Measurements from ENCODE around the gene ITPR1.

ITPR1 gene

DNA sequence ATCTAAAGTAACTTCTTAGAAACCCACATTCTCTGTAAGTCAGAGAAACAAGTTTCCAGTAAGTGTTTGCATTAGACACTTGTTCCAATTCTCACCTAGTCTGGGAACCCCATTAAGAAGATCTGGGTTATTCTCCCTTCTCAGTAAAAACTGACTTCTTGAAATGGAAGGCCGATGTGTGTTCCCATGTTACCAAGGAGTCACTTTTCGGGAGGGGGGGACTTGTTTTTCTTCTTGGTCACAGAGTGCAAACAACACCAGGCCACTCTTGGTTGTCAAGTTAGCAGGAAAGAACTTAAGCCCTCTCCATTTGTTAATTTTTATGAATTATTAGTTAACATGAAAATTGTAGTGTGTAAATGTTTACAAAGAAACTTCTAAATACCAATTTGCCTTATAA lies 55.6 kb downstream of the ITPR1 start:
- H4K5ac ChIP-seq (ENCODE audit: low read length) = no peak overlapping the region
- WGBS (ENCODE audit: extremely low coverage, insufficient coverage, low lambda C conversion rate) = no CpG with 5 or more reads among the region's 2 CpGs

DNA sequence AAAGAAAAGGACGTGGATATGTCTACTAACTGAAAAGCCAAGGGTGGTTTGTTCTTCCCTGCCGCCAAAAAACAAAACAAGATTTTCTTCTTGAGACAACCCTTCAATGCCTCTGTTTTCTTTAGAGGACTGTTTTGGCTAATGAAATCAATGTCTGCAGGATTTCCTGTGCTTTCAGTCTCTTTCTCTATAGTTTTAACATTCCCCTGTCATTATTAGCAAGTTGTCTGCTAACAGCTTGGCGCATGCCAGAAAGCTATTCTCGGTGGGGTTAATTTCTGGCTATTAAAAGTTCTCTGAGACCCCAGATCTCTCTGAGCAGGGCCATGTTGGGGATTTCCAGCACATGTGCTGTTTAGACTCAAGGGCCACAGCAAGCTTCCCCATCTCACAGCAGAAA lies 56.7 kb downstream of the ITPR1 start:
- Histone ChIP-seq H2BK120ac (ENCODE audit: low read depth, low read length) (no peak overlapping the region), H3K56ac (ENCODE audit: low read length) (no peak overlapping the region), H2BK5ac (ENCODE audit: low read length) (no peak overlapping the region), H3K79me1 (ENCODE audit: low read length) (no peaks in the 10 kb centered on the region), H3K18ac (ENCODE audit: low read length) (no peak overlapping the region), H3K79me2 (ENCODE audit: control insufficient read depth, insufficient read depth, low read length) (no peaks in the 10 kb centered on the region), H3K4me3 (ENCODE audit: low read length) (no peak overlapping the region), H3K27me3 (ENCODE audit: insufficient read depth, low read length, poor library complexity) (no peaks in the 10 kb centered on the region), H3K4me1 (ENCODE audit: control insufficient read depth, low read depth, low read length) (no peaks in the 10 kb centered on the region), H4K8ac (ENCODE audit: low read depth, low read length) (peak overlapping the region; percentile 44), H4K5ac (ENCODE audit: low read length) (no peak overlapping the region), H3K4me2 (ENCODE audit: low read length) (no peak overlapping the region), H3K4ac (ENCODE audit: low read depth, low read length) (no peak overlapping the region), H2BK15ac (replicated peaks; ENCODE audit: low read depth) (peak overlapping the region; percentile 80), H3K9ac (ENCODE audit: low read length) (no peak overlapping the region), H3K23ac (ENCODE audit: low read length) (no peak overlapping the region), H2AK5ac (ENCODE audit: low read length) (no peak overlapping the region), H3K36me3 (ENCODE audit: control insufficient read depth, insufficient read depth, low read length) (no peaks in the 10 kb centered on the region), H3K27ac (ENCODE audit: low read depth, low read length) (peak overlapping the region; percentile 48)
- no peak for DNase-seq
- no CpG with 5 or more reads among the region's 4 CpGs for WGBS (ENCODE audit: extremely low coverage, insufficient coverage, low lambda C conversion rate)

More for the DNA sequence above, 55.6 kb downstream of the ITPR1 start:
- Histone ChIP-seq H3K27me3 (ENCODE audit: insufficient read depth, low read length, poor library complexity) (no peaks in the 10 kb centered on the region), H3K56ac (ENCODE audit: low read length) (no peak overlapping the region), H3K27ac (ENCODE audit: low read depth, low read length) (no peak overlapping the region), H3K23ac (ENCODE audit: low read length) (no peak overlapping the region), H2BK5ac (ENCODE audit: low read length) (no peak overlapping the region), H3K4me1 (ENCODE audit: control insufficient read depth, low read depth, low read length) (no peaks in the 10 kb centered on the region), H3K36me3 (ENCODE audit: control insufficient read depth, insufficient read depth, low read length) (no peaks in the 10 kb centered on the region), H3K79me2 (ENCODE audit: control insufficient read depth, insufficient read depth, low read length) (no peaks in the 10 kb centered on the region), H2BK120ac (ENCODE audit: low read depth, low read length) (peak overlapping the region; percentile 38), H2AK5ac (ENCODE audit: low read length) (no peak overlapping the region), H4K8ac (ENCODE audit: low read depth, low read length) (no peak overlapping the region), H3K4me3 (ENCODE audit: low read length) (no peak overlapping the region), H3K4ac (ENCODE audit: low read depth, low read length) (no peak overlapping the region), H3K79me1 (ENCODE audit: low read length) (no peaks in the 10 kb centered on the region), H3K18ac (ENCODE audit: low read length) (no peak overlapping the region), H3K9ac (ENCODE audit: low read length) (no peak overlapping the region), H2BK15ac (replicated peaks; ENCODE audit: low read depth) (no peak overlapping the region), H3K4me2 (ENCODE audit: low read length) (no peak overlapping the region)
- no peak for DNase-seq

DNA sequence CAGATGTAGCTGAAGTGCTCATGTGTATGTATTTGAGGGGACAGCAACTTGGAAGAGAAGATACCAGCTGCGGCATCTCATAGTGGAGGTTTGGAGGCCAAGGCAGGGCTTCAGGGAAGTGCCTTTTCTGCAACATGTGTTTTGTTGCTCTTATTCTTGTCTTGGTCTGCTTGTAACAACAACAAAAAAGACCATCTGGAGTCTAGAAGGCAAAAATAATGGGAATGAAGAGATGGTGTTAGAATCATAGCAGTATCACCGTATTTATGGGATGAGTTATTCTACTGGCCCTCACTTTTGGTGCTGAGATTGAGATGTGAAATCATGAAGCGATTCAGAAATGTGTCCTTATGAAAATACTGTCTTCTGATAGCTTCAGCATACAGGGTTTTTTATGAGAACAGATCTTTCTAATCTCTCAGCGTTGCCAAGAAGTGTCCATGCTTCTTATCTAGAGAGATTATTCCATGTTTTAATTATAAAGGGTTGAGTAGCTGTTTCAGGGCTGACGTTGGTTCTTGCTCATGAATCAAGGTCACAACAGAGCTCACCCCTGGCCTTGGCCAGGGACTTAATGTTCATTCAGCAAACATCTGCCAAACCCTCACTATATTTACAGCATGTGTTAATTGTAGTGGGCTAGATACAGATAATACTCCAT lies 58.0 kb downstream of the ITPR1 start:
- H3K4me2 ChIP-seq (ENCODE audit: low read length) = no peak overlapping the region
- H3K27me3 ChIP-seq (ENCODE audit: insufficient read depth, low read length, poor library complexity) = no peaks in the 10 kb centered on the region
- H3K4me1 ChIP-seq (ENCODE audit: control insufficient read depth, low read depth, low read length) = no peaks in the 10 kb centered on the region
- no peak overlapping the region for H2BK120ac ChIP-seq (ENCODE audit: low read depth, low read length)
- H3K79me2 ChIP-seq (ENCODE audit: control insufficient read depth, insufficient read depth, low read length) = no peaks in the 10 kb centered on the region
- no peak overlapping the region for H3K4me3 ChIP-seq (ENCODE audit: low read length)
- no peak overlapping the region for H3K27ac ChIP-seq (ENCODE audit: low read depth, low read length)
- H3K23ac ChIP-seq (ENCODE audit: low read length) = no peak overlapping the region
- no peak overlapping the region for H2BK5ac ChIP-seq (ENCODE audit: low read length)
- H3K9ac ChIP-seq (ENCODE audit: low read length) = no peak overlapping the region
- H3K79me1 ChIP-seq (ENCODE audit: low read length) = no peaks in the 10 kb centered on the region
- H3K18ac ChIP-seq (ENCODE audit: low read length) = no peak overlapping the region
- no peak overlapping the region for H4K5ac ChIP-seq (ENCODE audit: low read length)
- no peak overlapping the region for H3K56ac ChIP-seq (ENCODE audit: low read length)
- H3K36me3 ChIP-seq (ENCODE audit: control insufficient read depth, insufficient read depth, low read length) = no peaks in the 10 kb centered on the region
- no peak overlapping the region for H3K4ac ChIP-seq (ENCODE audit: low read depth, low read length)
- no peak for DNase-seq
- no peak overlapping the region for H2AK5ac ChIP-seq (ENCODE audit: low read length)
- H2BK15ac ChIP-seq (replicated peaks; ENCODE audit: low read depth) = no peak overlapping the region
- H4K8ac ChIP-seq (ENCODE audit: low read depth, low read length) = no peak overlapping the region
- WGBS (ENCODE audit: extremely low coverage, insufficient coverage, low lambda C conversion rate) = no CpG with 5 or more reads among the region's 5 CpGs

DNA sequence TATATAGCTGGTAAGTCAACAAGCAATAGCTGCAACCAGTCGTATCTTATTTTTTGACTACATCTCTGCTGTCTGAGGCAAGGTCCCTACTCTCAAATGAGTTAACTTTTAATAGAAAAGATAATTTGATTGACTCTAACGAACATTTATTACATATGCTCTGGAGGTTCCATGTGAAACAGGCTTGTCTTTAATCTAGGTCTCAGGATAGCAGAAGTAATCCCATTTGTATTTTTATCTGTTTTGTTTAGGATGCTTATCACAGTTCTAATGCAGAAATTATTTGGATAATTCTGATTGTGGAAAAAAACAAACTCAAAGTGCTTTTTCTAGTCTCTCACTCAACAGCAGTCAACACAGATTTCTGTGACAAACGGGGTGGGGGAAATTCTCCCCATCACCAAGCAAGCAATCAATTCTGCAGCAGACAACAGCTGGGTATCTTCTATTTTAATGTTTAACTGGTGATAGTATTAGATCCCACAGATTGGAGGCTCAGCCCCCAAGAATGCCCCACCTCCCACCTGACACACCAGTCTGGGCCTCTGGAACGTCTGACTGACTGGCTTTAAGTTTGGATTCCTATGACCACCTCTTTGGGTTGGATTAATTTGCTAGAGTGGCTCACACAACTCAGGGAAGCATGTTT lies 58.8 kb downstream of the ITPR1 start:
- DNase-seq = no peak
- no peak overlapping the region for H4K5ac ChIP-seq (ENCODE audit: low read length)
- H2AK5ac ChIP-seq (ENCODE audit: low read length) = no peak overlapping the region
- no peak overlapping the region for H4K8ac ChIP-seq (ENCODE audit: low read depth, low read length)
- no peaks in the 10 kb centered on the region for H3K27me3 ChIP-seq (ENCODE audit: insufficient read depth, low read length, poor library complexity)
- H3K79me2 ChIP-seq (ENCODE audit: control insufficient read depth, insufficient read depth, low read length) = no peaks in the 10 kb centered on the region
- H3K18ac ChIP-seq (ENCODE audit: low read length) = no peak overlapping the region
- H3K23ac ChIP-seq (ENCODE audit: low read length) = no peak overlapping the region
- H3K4me3 ChIP-seq (ENCODE audit: low read length) = no peak overlapping the region
- no peak overlapping the region for H3K4me2 ChIP-seq (ENCODE audit: low read length)
- no peak overlapping the region for H2BK5ac ChIP-seq (ENCODE audit: low read length)
- H2BK120ac ChIP-seq (ENCODE audit: low read depth, low read length) = no peak overlapping the region
- WGBS (ENCODE audit: extremely low coverage, insufficient coverage, low lambda C conversion rate) = no CpG with 5 or more reads among the region's 4 CpGs
- H3K36me3 ChIP-seq (ENCODE audit: control insufficient read depth, insufficient read depth, low read length) = no peaks in the 10 kb centered on the region
- H3K9ac ChIP-seq (ENCODE audit: low read length) = no peak overlapping the region
- no peak overlapping the region for H3K27ac ChIP-seq (ENCODE audit: low read depth, low read length)
- no peaks in the 10 kb centered on the region for H3K4me1 ChIP-seq (ENCODE audit: control insufficient read depth, low read depth, low read length)
- no peak overlapping the region for H3K4ac ChIP-seq (ENCODE audit: low read depth, low read length)
- no peaks in the 10 kb centered on the region for H3K79me1 ChIP-seq (ENCODE audit: low read length)
- H3K56ac ChIP-seq (ENCODE audit: low read length) = no peak overlapping the region
- H2BK15ac ChIP-seq (replicated peaks; ENCODE audit: low read depth) = no peak overlapping the region

DNA sequence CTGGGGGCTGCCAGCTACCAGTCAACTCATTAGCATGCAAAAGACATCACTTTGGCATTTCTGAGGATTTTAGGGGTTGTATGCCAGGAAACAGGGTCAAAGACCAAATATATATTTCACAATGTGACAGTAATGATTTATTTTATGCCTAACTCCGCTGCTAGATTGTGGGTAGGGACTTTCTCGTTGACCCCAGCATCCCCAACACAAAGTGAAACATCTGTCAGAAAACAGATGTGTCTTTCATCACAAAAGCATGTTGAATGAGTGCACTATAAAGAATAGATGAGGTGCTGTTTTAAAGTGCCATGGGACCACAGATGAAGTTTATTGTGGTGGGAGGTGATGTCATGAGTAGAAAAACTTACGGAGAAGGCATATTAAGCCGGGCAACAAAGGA lies 59.7 kb downstream of the ITPR1 start:
- Histone ChIP-seq H3K79me1 (ENCODE audit: low read length) (no peaks in the 10 kb centered on the region), H3K9ac (ENCODE audit: low read length) (no peak overlapping the region), H2BK15ac (replicated peaks; ENCODE audit: low read depth) (no peak overlapping the region), H3K27ac (ENCODE audit: low read depth, low read length) (no peak overlapping the region), H3K18ac (ENCODE audit: low read length) (no peak overlapping the region), H4K8ac (ENCODE audit: low read depth, low read length) (no peak overlapping the region), H3K23ac (ENCODE audit: low read length) (no peak overlapping the region), H3K4me1 (ENCODE audit: control insufficient read depth, low read depth, low read length) (no peaks in the 10 kb centered on the region), H3K27me3 (ENCODE audit: insufficient read depth, low read length, poor library complexity) (no peaks in the 10 kb centered on the region), H2AK5ac (ENCODE audit: low read length) (no peak overlapping the region), H3K4ac (ENCODE audit: low read depth, low read length) (no peak overlapping the region), H2BK120ac (ENCODE audit: low read depth, low read length) (no peak overlapping the region), H3K36me3 (ENCODE audit: control insufficient read depth, insufficient read depth, low read length) (no peaks in the 10 kb centered on the region), H3K4me3 (ENCODE audit: low read length) (no peak overlapping the region), H3K79me2 (ENCODE audit: control insufficient read depth, insufficient read depth, low read length) (no peaks in the 10 kb centered on the region), H2BK5ac (ENCODE audit: low read length) (no peak overlapping the region), H3K4me2 (ENCODE audit: low read length) (no peak overlapping the region), H3K56ac (ENCODE audit: low read length) (no peak overlapping the region), H4K5ac (ENCODE audit: low read length) (no peak overlapping the region)
- no peak for DNase-seq
- no CpG with 5 or more reads among the region's 4 CpGs for WGBS (ENCODE audit: extremely low coverage, insufficient coverage, low lambda C conversion rate)

DNA sequence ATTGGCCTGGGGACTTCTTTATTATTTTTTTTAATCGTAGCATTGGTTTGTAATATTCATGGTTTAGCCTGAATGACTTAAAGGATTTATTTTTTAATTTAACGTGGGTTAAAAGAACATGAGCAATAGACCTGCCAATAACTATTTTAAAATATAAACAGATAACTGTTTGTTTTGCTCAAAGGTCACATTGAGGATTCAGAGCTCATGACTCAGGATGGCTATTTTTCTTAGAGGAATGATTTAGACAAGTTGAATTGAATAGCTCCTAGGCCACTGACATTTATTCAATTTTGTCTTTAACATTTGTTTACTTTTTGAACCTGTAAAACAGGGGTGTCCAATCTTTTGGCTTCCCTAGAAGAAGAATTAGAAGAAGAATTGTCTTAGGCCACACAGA lies 68.5 kb downstream of the ITPR1 start:
- Histone ChIP-seq H2BK15ac (replicated peaks; ENCODE audit: low read depth) (no peak overlapping the region), H2AK5ac (ENCODE audit: low read length) (no peak overlapping the region), H3K18ac (ENCODE audit: low read length) (no peak overlapping the region), H3K27ac (ENCODE audit: low read depth, low read length) (no peak overlapping the region), H3K4me1 (ENCODE audit: control insufficient read depth, low read depth, low read length) (no peaks in the 10 kb centered on the region), H3K36me3 (ENCODE audit: control insufficient read depth, insufficient read depth, low read length) (no peaks in the 10 kb centered on the region), H4K5ac (ENCODE audit: low read length) (no peak overlapping the region), H4K8ac (ENCODE audit: low read depth, low read length) (no peak overlapping the region), H3K79me2 (ENCODE audit: control insufficient read depth, insufficient read depth, low read length) (no peaks in the 10 kb centered on the region), H3K23ac (ENCODE audit: low read length) (no peak overlapping the region), H3K9ac (ENCODE audit: low read length) (no peak overlapping the region), H3K27me3 (ENCODE audit: insufficient read depth, low read length, poor library complexity) (no peaks in the 10 kb centered on the region), H3K4me3 (ENCODE audit: low read length) (no peak overlapping the region), H3K79me1 (ENCODE audit: low read length) (no peaks in the 10 kb centered on the region), H2BK5ac (ENCODE audit: low read length) (no peak overlapping the region), H2BK120ac (ENCODE audit: low read depth, low read length) (no peak overlapping the region), H3K56ac (ENCODE audit: low read length) (no peak overlapping the region), H3K4ac (ENCODE audit: low read depth, low read length) (no peak overlapping the region), H3K4me2 (ENCODE audit: low read length) (no peak overlapping the region)
- WGBS (ENCODE audit: extremely low coverage, insufficient coverage, low lambda C conversion rate) = 100% methylated on average over 1 of the region's 2 CpGs
- DNase-seq = no peak
